Astrocyte (in vitro differentiated cells and primary cell): ENCODE results near the gene SIGLEC11. TPM values are rescaled to one million over a fixed set of nuclear protein-coding genes. Genes with fewer than 3 reads are reported as not detected.

Source experiments
- DNase-seq: peaks from one replicate; pipeline ENCODE4 v3.0.0-alpha.2; 2010; ENCODE audit warnings: low read depth
- FAIRE-seq: peaks from 2 replicates; lab custom pipeline; 2011; peaks lifted over from hg19 to GRCh38; lab: Jason Lieb, UNC
- H2AFZ ChIP-seq: 2 replicates; pipeline ENCODE4 v1.6.0; 2012; ENCODE audit warnings: low read depth, low read length, inconsistent platforms
- H3K27ac ChIP-seq: 2 replicates; pipeline ENCODE4 v1.5.1; 2011; ENCODE audit warnings: low read depth, low read length, inconsistent platforms
- H3K27me3 ChIP-seq: 2 replicates; pipeline ENCODE4 v1.6.0; 2011; ENCODE audit warnings: low read length, inconsistent platforms; ENCODE audit not compliant: insufficient read depth
- H3K36me3 ChIP-seq: 2 replicates; pipeline ENCODE4 v1.5.1; 2011; ENCODE audit warnings: low read length, inconsistent platforms; ENCODE audit not compliant: insufficient read depth
- H3K4me1 ChIP-seq: 2 replicates; pipeline ENCODE4 v1.5.1; 2011; ENCODE audit warnings: low read length, inconsistent platforms; ENCODE audit not compliant: insufficient read depth
- H3K4me2 ChIP-seq: 2 replicates; pipeline ENCODE4 v1.6.0; 2012; ENCODE audit warnings: low read length, inconsistent platforms
- H3K4me3 ChIP-seq: 2 replicates; pipeline ENCODE4 v1.5.1; 2011; ENCODE audit warnings: low read depth, mild to moderate bottlenecking, low read length, inconsistent platforms; ENCODE audit not compliant: insufficient read depth
- H3K79me2 ChIP-seq: 2 replicates; pipeline ENCODE4 v1.6.0; 2012; ENCODE audit warnings: mild to moderate bottlenecking, low read length, inconsistent platforms; ENCODE audit not compliant: insufficient read depth
- H3K9ac ChIP-seq: 2 replicates; pipeline ENCODE4 v1.6.0; 2012; ENCODE audit warnings: mild to moderate bottlenecking, low read length, inconsistent platforms
- H3K9me3 ChIP-seq: 2 replicates; pipeline ENCODE4 v1.5.1; 2012; ENCODE audit warnings: low read depth, mild to moderate bottlenecking, low read length, inconsistent platforms; ENCODE audit not compliant: insufficient read depth
- H4K20me1 ChIP-seq: 2 replicates; pipeline ENCODE4 v1.6.0; 2012; ENCODE audit warnings: low read length, inconsistent platforms; ENCODE audit not compliant: insufficient read depth
- H3K27ac Mint-ChIP-seq: one replicate; pipeline ENCODE4 v1.8.0; 2021; ENCODE audit warnings: mild to moderate bottlenecking, mixed read lengths; ENCODE audit not compliant: unreplicated experiment
- H3K27me3 Mint-ChIP-seq: one replicate; pipeline ENCODE4 v1.8.0; 2021; ENCODE audit warnings: low read depth, mixed read lengths; ENCODE audit not compliant: unreplicated experiment
- H3K36me3 Mint-ChIP-seq: one replicate; pipeline ENCODE4 v1.8.0; 2021; ENCODE audit warnings: low read depth, mixed read lengths; ENCODE audit not compliant: unreplicated experiment
- H3K4me1 Mint-ChIP-seq: one replicate; pipeline ENCODE4 v1.8.0; 2021; ENCODE audit warnings: low read depth, mixed read lengths; ENCODE audit not compliant: unreplicated experiment
- H3K4me3 Mint-ChIP-seq: one replicate; pipeline ENCODE4 v1.8.0; 2021; ENCODE audit warnings: mild to moderate bottlenecking, moderate library complexity, mixed read lengths; ENCODE audit not compliant: unreplicated experiment
- H3K9me3 Mint-ChIP-seq: one replicate; pipeline ENCODE4 v1.8.0; 2021; ENCODE audit warnings: mild to moderate bottlenecking, mixed read lengths; ENCODE audit not compliant: unreplicated experiment
- EZH2 ChIP-seq: IDR thresholded peaks from 2 replicates; pipeline ENCODE4 v1.6.1; 2012; ENCODE audit warnings: mild to moderate bottlenecking, low read length, inconsistent platforms; ENCODE audit not compliant: insufficient read depth
- total RNA-seq: library from RNA; stranded (reverse); gene quantifications from 2 replicates; pipeline ENCODE4 v1.2.1, GENCODE V29; 2021
- TF ChIP-seq, protein P1 (sequence below): IDR thresholded peaks from 2 replicates; pipeline ENCODE4 v1.5.1; 2011; ENCODE audit warnings: low read depth, mild to moderate bottlenecking, inconsistent platforms, low read length, moderate library complexity; ENCODE audit not compliant: insufficient read depth

SIGLEC11 gene
- total RNA-seq, 1 donor from 2014 or later: not detected

DNA sequence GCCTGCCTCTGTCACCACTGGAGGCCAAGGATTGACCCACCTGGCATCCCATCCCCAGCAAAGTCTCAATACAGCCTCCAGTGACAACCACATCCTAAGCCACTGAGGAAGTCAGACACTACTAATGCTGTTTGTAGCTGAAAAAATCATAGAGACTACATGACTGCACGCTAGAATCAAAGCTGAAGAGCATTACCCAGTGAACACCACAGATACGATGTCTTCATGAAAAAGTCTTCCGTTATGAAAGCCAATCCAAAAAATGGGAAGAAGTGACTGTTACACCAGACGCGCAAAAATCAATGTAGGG lies 20.5 kb downstream of the SIGLEC11 start:
- no peaks in the 10 kb centered on the region for H3K9me3 Mint-ChIP-seq
- H3K27ac Mint-ChIP-seq: no peak overlapping the region
- Histone ChIP-seq H4K20me1 (no peaks in the 10 kb centered on the region), H3K27me3 (no peaks in the 10 kb centered on the region), H3K9ac (no peak overlapping the region), H3K4me2 (no peak overlapping the region), H3K9me3 (no peaks in the 10 kb centered on the region), H3K27ac (no peak overlapping the region), H2AFZ (no peak overlapping the region), H3K36me3 (no peaks in the 10 kb centered on the region), H3K4me3 (no peak overlapping the region), H3K4me1 (peaks cover 4% of the 10 kb centered on the region), H3K79me2 (no peaks in the 10 kb centered on the region)
- DNase-seq (no peak), FAIRE-seq (no peak)
- H3K36me3 Mint-ChIP-seq: peaks cover 3% of the 10 kb centered on the region
- H3K4me3 Mint-ChIP-seq: no peak overlapping the region
- no peaks in the 10 kb centered on the region for H3K4me1 Mint-ChIP-seq
- TF ChIP-seq, protein P1, sequence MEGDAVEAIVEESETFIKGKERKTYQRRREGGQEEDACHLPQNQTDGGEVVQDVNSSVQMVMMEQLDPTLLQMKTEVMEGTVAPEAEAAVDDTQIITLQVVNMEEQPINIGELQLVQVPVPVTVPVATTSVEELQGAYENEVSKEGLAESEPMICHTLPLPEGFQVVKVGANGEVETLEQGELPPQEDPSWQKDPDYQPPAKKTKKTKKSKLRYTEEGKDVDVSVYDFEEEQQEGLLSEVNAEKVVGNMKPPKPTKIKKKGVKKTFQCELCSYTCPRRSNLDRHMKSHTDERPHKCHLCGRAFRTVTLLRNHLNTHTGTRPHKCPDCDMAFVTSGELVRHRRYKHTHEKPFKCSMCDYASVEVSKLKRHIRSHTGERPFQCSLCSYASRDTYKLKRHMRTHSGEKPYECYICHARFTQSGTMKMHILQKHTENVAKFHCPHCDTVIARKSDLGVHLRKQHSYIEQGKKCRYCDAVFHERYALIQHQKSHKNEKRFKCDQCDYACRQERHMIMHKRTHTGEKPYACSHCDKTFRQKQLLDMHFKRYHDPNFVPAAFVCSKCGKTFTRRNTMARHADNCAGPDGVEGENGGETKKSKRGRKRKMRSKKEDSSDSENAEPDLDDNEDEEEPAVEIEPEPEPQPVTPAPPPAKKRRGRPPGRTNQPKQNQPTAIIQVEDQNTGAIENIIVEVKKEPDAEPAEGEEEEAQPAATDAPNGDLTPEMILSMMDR: no peak
- no peak for TF ChIP-seq EZH2
- H3K27me3 Mint-ChIP-seq: peaks cover 7% of the 10 kb centered on the region

DNA sequence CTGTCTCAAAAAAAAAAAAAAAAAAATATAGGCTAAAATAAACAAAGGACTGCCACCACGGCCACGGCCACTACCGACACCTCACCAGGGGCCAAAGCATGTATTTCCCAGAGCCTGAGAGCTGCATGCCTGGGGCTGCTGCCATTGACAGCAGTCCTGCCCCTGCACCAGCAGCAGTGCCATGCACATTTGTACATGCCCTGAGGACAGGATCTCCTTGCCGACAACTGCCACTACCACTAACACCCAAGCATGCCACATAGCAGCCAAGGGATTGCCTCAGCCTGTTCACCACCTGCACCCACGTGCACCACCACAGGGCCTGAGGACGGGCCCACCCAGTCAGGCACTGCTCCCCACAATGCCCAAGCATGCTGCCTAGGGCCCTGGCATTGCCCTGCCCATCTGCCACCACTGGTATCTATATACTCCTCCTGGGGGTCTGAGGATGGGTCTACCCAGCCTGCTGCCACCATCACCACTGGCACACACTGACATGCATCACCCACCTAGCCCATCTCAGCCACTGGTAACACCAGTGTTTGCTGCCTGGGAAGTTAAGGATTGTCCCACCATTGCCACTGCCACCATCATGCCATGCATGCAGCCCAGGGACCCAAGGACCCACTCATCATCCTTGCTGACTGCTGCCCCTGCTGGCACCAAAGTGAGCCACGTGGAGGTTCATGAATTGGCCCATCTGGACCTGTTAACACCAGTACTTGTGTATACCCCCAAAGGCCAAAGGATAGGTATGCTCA lies 21.1 kb downstream of the SIGLEC11 start:
- no peak overlapping the region for H2AFZ ChIP-seq
- no peaks in the 10 kb centered on the region for H3K9me3 ChIP-seq
- H3K4me3 Mint-ChIP-seq: no peak overlapping the region
- peaks cover 4% of the 10 kb centered on the region for H3K4me1 ChIP-seq
- no peak overlapping the region for H3K4me3 ChIP-seq
- peaks cover 3% of the 10 kb centered on the region for H3K36me3 Mint-ChIP-seq
- H3K27me3 Mint-ChIP-seq: peaks cover 7% of the 10 kb centered on the region
- no peaks in the 10 kb centered on the region for H3K4me1 Mint-ChIP-seq
- FAIRE-seq (no peak), DNase-seq (no peak)
- no peak overlapping the region for H3K27ac Mint-ChIP-seq
- H4K20me1 ChIP-seq: no peaks in the 10 kb centered on the region
- no peak overlapping the region for H3K27ac ChIP-seq
- H3K9ac ChIP-seq: no peak overlapping the region
- H3K27me3 ChIP-seq: no peaks in the 10 kb centered on the region
- H3K9me3 Mint-ChIP-seq: no peaks in the 10 kb centered on the region
- no peak for TF ChIP-seq EZH2
- H3K79me2 ChIP-seq: no peaks in the 10 kb centered on the region
- no peak overlapping the region for H3K4me2 ChIP-seq
- no peaks in the 10 kb centered on the region for H3K36me3 ChIP-seq

DNA sequence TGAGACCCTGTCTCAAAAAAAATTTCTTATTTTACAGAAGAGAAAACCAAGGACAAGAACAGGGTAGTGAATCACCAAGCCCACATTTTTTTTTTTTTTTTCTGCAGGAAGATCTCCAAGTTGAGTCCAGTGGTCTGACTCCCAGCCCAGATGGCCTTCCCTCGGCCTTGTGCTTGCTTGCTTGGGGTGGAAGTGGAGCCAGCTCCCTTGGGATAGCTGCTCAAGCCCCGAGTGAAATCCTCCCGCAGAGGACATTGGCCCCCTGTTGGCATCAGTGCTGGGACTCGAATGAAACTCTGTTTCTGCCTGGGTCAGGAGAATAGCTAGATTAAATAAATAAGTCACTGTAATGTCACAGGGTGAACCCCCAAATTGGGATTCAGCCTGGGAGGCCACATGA lies 22.3 kb downstream of the SIGLEC11 start:
- no peak overlapping the region for H3K4me3 Mint-ChIP-seq
- Histone ChIP-seq H3K36me3 (no peaks in the 10 kb centered on the region), H3K9me3 (no peaks in the 10 kb centered on the region), H3K27me3 (no peaks in the 10 kb centered on the region), H3K4me2 (no peak overlapping the region), H3K9ac (no peak overlapping the region), H3K79me2 (no peaks in the 10 kb centered on the region), H3K27ac (no peak overlapping the region), H3K4me1 (peaks cover 4% of the 10 kb centered on the region), H2AFZ (no peak overlapping the region), H3K4me3 (no peak overlapping the region), H4K20me1 (no peaks in the 10 kb centered on the region)
- no peak overlapping the region for H3K27ac Mint-ChIP-seq
- peaks cover 1% of the 10 kb centered on the region for H3K9me3 Mint-ChIP-seq
- peaks cover 4% of the 10 kb centered on the region for H3K36me3 Mint-ChIP-seq
- FAIRE-seq (no peak), DNase-seq (no peak)
- H3K27me3 Mint-ChIP-seq: peaks cover 6% of the 10 kb centered on the region
- TF ChIP-seq, protein P1: no peak
- TF ChIP-seq EZH2: no peak
- no peaks in the 10 kb centered on the region for H3K4me1 Mint-ChIP-seq
